Cardiac muscle cell (in vitro differentiated cells and primary cell): ENCODE data around the gene GTF2IRD1. TPM values are rescaled to one million over a fixed set of nuclear protein-coding genes. Genes with fewer than 3 reads are reported as not detected.
A peak's percentile ranks its signal among the peaks of the same experiment; 100 is the strongest.

Experiments
- DNase-seq, 2 donors: peaks; one replicate each; pipeline versions ENCODE4 v3.0.0 to v3.0.0-alpha.2; 2010 to 2017; ENCODE audit warnings: low read depth in 1 of 2, low spot score in 1 of 2
- H3K27ac ChIP-seq: fragments of 200-600 bp; sonication (generic); 2 replicates; pipeline ENCODE4 v1.5.1; 2016
- H3K27me3 ChIP-seq: fragments of 200-600 bp; sonication (generic); 2 replicates; pipeline ENCODE4 v1.6.0; 2016; ENCODE audit warnings: control low read depth
- H3K36me3 ChIP-seq: fragments of 200-600 bp; sonication (generic); 2 replicates; pipeline ENCODE4 v1.5.1; 2016; ENCODE audit warnings: control low read depth
- H3K4me1 ChIP-seq: fragments of 200-600 bp; sonication (generic); 2 replicates; pipeline ENCODE4 v1.8.1; 2017; ENCODE audit warnings: low read depth, mild to moderate bottlenecking, mixed run types
- H3K4me3 ChIP-seq: fragments of 200-600 bp; sonication (generic); 2 replicates; pipeline ENCODE4 v1.5.1; 2016; ENCODE audit warnings: mild to moderate bottlenecking
- H3K9me3 ChIP-seq: fragments of 200-600 bp; sonication (generic); 2 replicates; pipeline ENCODE4 v1.5.1; 2017; ENCODE audit warnings: low read depth, mild to moderate bottlenecking, control low read depth
- polyA plus RNA-seq: library from polyadenylated mRNA; unstranded; fragments of >200 nt; fragmentation: Nextera tagmentation; extraction: Ambion mirVana; gene quantifications from 2 replicates; pipeline ENCODE4 v1.2.1, GENCODE V29; 2016
- total RNA-seq: library from RNA; depleted of rRNA; stranded (reverse); fragments of >200 nt; gene quantifications from 2 replicates; pipeline ENCODE4 v1.2.3, GENCODE V29; 2016
- TF ChIP-seq, protein P1 (sequence below): IDR thresholded peaks from 2 replicates; pipeline ENCODE4 v1.5.1; 2012; ENCODE audit warnings: low read depth, mild to moderate bottlenecking, low read length

Gene GTF2IRD1
- total and polyA plus RNA-seq, 2 experiments from 2014 or later: 29.6 to 51.4 TPM

DNA sequence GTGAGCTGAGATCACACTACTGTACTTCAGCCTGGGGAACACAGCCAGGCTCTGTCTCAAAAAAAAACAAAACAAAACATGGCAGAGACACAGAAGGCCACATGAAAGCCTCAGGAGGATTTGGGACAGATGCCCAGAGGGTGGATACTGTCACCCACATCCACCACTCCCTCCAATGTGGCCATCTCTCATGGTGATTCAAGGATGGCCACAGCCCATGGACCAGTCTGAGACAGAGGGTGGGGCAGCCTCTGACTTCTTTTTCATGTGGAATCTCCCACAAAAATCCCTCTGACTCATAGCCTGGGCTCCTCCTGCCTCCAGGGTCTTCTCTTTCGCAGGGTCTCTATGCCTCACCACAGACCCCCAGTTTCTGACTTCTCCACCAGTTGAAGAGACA, 144.9 kb downstream of the GTF2IRD1 start:
- H3K4me3 ChIP-seq: no peak overlapping the region
- no peaks in the 10 kb centered on the region for H3K9me3 ChIP-seq
- TF ChIP-seq, protein P1, sequence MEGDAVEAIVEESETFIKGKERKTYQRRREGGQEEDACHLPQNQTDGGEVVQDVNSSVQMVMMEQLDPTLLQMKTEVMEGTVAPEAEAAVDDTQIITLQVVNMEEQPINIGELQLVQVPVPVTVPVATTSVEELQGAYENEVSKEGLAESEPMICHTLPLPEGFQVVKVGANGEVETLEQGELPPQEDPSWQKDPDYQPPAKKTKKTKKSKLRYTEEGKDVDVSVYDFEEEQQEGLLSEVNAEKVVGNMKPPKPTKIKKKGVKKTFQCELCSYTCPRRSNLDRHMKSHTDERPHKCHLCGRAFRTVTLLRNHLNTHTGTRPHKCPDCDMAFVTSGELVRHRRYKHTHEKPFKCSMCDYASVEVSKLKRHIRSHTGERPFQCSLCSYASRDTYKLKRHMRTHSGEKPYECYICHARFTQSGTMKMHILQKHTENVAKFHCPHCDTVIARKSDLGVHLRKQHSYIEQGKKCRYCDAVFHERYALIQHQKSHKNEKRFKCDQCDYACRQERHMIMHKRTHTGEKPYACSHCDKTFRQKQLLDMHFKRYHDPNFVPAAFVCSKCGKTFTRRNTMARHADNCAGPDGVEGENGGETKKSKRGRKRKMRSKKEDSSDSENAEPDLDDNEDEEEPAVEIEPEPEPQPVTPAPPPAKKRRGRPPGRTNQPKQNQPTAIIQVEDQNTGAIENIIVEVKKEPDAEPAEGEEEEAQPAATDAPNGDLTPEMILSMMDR: no peak
- H3K36me3 ChIP-seq: peaks cover 35% of the 10 kb centered on the region
- DNase-seq: no peak
- no peak overlapping the region for H3K27ac ChIP-seq
- no peaks in the 10 kb centered on the region for H3K4me1 ChIP-seq
- H3K27me3 ChIP-seq: no peaks in the 10 kb centered on the region

DNA sequence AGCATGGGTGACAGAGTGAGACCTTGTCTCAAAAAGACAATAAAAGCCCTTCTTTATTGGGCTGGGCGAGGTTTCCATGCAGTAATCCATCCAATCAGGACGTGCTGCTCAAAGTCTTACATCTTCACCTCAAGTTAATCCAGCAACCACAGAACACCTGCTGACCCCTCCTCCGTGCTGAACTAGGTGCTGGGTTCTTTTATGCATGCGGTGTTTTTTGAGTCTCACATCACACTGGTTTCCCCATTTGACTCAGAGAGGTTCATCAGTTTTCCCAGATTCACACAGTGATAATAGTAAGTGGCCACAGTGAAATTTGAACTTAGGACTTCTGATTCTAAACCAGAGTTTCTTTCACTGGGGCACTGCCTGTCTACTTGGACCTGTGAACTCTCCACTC, 145.5 kb downstream of the GTF2IRD1 start:
- Histone ChIP-seq H3K4me1 (no peaks in the 10 kb centered on the region), H3K4me3 (no peak overlapping the region), H3K27me3 (no peaks in the 10 kb centered on the region), H3K36me3 (peaks cover 34% of the 10 kb centered on the region), H3K9me3 (no peaks in the 10 kb centered on the region), H3K27ac (no peak overlapping the region)
- TF ChIP-seq, protein P1: no peak
- no peak for DNase-seq

DNA sequence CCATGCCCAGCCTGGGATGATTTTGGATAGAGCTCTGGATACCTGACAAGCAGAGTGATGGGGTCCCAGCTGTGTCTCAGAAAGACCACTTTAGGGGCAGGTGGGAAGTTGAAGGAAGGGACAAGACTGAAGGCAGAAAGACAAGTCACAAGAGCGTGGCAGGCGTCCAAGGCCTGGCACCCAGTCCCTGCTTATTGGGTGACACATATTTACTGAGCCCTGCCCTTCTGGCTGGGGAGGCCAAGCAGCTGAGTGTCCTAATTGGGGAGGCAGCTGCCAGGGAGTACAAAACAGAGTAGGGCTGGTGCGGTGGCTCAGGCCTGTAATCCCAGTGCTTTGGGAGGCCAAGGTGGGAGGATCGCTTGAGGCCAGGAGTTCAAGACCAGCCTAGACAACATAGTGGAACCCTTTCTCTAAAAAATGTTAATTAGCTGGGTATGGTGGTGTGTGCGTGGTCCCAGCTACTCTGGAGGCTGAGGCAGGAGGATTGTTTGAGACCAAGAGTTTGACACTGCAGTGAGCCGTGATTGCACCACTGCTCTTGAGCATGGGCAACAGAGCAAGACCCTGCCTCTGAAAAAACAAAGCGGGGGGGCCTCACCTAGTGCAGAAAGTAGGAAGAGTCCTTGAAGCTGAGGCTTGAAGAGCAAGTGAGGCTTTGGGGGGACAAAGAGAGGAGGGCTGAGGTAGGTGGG, 150.8 kb downstream of the GTF2IRD1 start:
- Histone ChIP-seq H3K27ac (peak overlapping the region; percentile 34), H3K27me3 (no peaks in the 10 kb centered on the region), H3K36me3 (peaks cover 7% of the 10 kb centered on the region), H3K4me1 (no peaks in the 10 kb centered on the region), H3K9me3 (no peaks in the 10 kb centered on the region), H3K4me3 (no peak overlapping the region)
- no peak for DNase-seq
- TF ChIP-seq, protein P1: no peak

DNA sequence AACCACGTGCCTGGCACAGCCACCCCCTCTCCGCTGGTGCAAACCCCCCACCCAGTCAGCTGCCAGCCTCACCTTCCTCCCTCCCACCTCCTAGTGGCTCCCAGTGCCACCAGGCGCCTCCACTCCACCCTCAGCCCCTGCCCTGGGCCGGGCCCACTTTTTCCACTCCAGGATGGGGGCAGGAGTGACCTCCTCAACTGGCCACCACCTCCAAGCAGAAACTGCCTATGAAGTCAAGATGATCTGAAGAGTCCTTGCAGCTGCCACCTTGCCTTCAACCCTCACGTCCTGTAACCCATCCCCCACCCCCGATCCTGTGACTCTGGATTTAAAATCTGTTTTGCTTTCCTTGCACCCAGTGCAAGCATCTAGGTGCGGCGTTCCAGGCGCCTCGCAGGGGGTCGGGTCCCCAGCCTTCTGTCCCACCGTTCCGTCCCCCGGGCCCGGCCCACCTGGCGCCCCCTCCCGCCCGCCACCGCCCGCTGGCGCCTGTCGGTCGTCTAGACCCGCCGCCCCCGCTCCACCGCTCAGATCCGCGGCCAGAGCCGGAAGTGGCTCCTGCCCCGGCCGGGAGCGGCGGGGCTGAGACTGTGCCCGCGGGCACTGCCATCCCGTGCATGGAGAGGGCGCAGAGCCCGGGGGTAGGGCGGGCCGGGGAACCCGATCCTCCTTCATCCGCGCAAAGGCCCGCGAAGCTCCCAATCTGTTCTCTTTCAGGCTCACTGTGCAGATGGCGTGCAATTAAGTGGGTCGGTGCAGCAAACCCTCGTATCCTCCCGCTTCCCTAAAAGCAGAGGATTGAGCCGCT, 152.6 kb downstream of the GTF2IRD1 start:
- Histone ChIP-seq H3K36me3 (peaks cover 3% of the 10 kb centered on the region), H3K27ac (peak overlapping the region; percentile 10), H3K9me3 (no peaks in the 10 kb centered on the region), H3K4me3 (no peak overlapping the region), H3K4me1 (no peaks in the 10 kb centered on the region), H3K27me3 (no peaks in the 10 kb centered on the region)
- TF ChIP-seq, protein P1: peak; percentile 5
- peak; percentile 13 to 30 for DNase-seq

DNA sequence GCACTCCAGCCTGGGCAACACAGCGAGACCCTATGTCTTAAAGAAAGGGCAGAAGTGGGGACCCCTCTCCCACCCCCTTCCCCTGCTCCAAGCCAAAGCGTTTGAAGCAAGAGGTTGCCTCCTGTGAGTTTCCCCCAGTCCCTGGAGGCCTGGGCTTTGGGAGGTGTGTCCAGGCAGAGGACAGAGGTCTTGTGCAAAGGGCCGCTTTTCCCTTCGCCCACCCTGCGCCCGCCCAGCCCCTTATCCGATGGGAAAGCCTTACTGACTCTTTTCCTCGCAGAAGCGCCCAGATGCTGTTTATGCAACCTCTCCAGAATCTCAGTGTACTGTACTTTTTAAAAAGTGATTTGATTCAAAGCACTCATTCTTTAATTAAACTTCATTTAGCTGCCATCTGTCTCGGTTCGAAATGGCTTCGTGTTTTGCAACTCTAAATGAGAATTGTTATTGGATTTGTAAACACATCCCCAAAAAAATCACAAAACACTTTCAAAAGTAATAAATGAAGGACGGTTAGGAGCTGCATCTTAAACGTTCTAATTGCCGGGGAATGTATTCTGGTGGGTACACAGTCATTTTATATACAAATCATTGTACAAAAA, 153.3 kb downstream of the GTF2IRD1 start:
- Histone ChIP-seq H3K27ac (no peak overlapping the region), H3K4me1 (no peaks in the 10 kb centered on the region), H3K4me3 (no peak overlapping the region), H3K9me3 (no peaks in the 10 kb centered on the region), H3K36me3 (peaks cover 3% of the 10 kb centered on the region), H3K27me3 (no peaks in the 10 kb centered on the region)
- TF ChIP-seq, protein P1: no peak
- no peak for DNase-seq
